ENCODE measurements around the gene C2CD4D. TPM values are rescaled to one million over a fixed set of nuclear protein-coding genes. Genes with fewer than 3 reads are reported as not detected.
A peak's percentile ranks its signal among the peaks of the same experiment; 100 is the strongest.

C2CD4D gene
- total RNA-seq, 1 donor from 2014 or later: 0.45 TPM

DNA sequence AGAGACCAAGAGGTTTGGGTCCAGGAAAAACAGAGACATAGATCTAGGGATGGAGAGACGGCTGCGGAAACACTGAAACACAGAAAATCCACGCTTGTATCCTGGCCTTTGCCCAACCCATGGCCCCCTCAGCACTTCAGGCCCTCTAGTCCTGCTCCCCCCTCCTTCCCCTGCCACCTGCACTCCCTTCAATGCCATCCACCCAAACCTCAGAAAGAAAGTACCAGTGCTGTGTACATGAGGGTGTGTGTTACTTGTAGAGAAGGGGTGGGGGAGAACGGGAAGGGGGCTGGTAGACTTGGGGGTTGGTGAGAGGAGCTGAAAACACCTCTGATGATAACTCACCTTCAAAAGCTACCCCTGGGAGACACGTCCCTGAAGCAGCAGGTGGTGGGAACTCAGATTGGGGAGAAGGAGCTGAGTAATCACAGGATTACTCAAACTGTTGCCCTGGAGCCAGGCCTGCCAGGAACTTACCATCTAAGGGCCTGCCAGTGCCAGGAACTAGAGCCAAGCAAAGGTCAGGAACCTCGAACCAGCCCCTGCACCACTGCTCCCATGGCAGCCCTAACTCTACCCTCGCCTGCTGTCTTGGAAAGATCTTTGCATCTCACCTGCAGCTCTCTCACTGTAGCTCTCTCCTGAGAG lies 19.5 kb downstream of the C2CD4D start:
- no peak for ATAC-seq
- intact Hi-C loops (cut with DNase I): no loop called here

DNA sequence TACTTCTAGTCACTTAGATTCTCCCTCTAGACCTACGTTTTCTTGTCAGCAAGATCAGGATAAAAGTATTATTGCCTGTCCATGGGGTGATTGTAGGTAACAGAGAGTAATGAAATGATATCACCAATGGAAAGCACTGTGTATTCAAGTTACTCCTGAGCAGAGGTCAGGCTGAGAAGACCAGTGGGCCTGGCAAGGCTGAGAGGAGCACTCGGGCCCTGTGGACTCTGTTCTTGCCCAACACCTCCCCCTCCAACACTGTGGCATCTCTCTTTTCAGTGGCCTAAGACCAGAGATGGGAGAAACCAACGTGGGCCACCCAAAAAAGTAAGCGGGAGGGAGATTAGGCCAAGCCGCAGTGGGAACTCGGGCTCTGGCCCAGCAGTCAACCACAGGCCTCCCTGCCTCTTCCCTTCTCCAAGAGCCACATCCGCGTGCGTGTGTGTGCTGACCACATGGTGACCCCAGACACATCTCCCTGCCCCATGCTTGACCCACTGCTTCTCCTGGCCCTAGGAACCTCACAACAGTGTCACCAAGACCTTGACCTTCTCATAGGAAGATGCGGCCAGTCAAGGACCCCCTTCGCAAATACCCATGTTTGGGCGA lies 20.3 kb downstream of the C2CD4D start:
- DNase-seq (ENCODE audit: low spot score): no peak
- no peak for ATAC-seq
- intact Hi-C loops (cut with DNase I): no loop called here

More for the DNA sequence above, 19.5 kb downstream of the C2CD4D start:
- DNase-seq (ENCODE audit: low spot score): no peak

- intact Hi-C loops (cut with DNase I): no loop called here
- no peak for ATAC-seq
- no peak for DNase-seq (ENCODE audit: low spot score)
Measured at GRCh38 chr1:151817353-151817730, 22.3 kb downstream of the C2CD4D start.

DNA sequence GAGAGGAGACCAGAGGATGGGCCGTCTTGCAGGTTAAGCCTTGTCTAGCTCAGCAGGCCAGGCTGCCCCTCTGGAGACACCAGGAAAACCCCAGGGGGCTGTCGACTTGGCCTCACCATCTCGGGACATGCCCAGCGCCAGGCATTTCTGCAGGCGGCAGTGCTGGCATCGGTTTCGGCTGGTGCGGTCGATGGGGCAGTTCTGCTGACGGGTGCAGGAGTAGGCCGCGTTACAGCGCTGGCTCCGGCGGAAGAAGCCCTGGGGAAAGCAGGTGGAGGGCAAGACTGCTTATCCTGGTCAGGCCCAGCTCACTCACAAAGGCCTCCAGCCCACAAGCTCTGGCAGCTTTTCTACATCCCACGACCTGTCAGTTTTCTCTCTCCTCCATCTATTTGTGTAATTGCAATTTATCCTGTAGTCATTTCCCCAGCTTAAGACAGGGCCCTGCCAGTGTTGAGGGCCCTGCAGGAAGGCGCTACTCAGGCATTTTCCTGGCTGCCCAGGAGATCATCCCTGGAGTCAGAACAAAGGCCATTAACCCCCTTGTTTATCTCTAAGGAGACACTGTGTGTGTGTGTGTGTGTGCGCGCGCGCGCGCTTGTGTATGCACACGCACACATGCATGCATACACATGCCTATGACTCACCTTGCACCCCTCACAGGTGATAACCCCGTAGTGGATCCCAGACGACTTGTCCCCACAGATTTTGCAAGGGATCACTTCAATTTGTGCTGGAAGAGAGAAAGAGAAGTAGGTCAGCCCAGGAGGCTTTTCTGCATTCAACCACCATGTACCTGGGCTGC lies 22.9 kb downstream of the C2CD4D start:
- ATAC-seq: no peak
- intact Hi-C loops (cut with DNase I): no loop called here
- DNase-seq (ENCODE audit: low spot score): no peak

GRCh38 chr1:151815716-151816327 lies 23.8 kb downstream of the C2CD4D start:
- no peak for ATAC-seq

GRCh38 chr1:151814971-151815545 lies 24.6 kb downstream of the C2CD4D start:
- ATAC-seq (no peak), DNase-seq (ENCODE audit: low spot score) (no peak)

More at GRCh38 chr1:151815716-151816327, 23.8 kb downstream of the C2CD4D start:
- intact Hi-C loops (cut with DNase I): no loop called here
- DNase-seq (ENCODE audit: low spot score): no peak

GRCh38 chr1:151814426-151814825 lies 25.2 kb downstream of the C2CD4D start:
- ATAC-seq: no peak
- intact Hi-C loops (cut with DNase I): no loop called here
- DNase-seq (ENCODE audit: low spot score): no peak

More at GRCh38 chr1:151814971-151815545, 24.6 kb downstream of the C2CD4D start:
- intact Hi-C loops (cut with DNase I): no loop called here

GRCh38 chr1:151813271-151813977 lies 26.2 kb downstream of the C2CD4D start:
- DNase-seq (ENCODE audit: low spot score): no peak
- intact Hi-C loops (cut with DNase I): no loop called here

DNA sequence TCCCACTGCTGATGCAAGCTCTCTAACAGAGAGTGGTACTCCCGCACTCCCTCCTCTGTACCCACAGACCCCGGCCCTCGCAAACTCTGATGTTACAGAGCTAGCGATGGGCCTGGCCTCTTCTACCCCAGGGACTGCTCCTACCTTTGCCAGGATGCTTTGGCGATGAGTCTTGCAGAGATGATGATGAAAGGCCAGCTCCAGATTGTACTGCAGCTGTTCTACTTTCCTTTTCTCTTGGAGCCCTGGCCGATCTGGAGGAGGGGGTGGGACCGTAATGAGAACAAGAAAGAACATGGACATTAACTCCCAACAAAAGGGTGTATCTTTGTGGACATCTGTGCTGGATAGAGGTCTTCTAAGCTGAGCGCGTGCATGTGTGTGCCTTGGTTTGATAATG lies 28.4 kb downstream of the C2CD4D start:
- DNase-seq (ENCODE audit: low spot score): no peak
- intact Hi-C loops (cut with DNase I): no loop called here

More at GRCh38 chr1:151813271-151813977, 26.2 kb downstream of the C2CD4D start:
- no peak for ATAC-seq

DNA sequence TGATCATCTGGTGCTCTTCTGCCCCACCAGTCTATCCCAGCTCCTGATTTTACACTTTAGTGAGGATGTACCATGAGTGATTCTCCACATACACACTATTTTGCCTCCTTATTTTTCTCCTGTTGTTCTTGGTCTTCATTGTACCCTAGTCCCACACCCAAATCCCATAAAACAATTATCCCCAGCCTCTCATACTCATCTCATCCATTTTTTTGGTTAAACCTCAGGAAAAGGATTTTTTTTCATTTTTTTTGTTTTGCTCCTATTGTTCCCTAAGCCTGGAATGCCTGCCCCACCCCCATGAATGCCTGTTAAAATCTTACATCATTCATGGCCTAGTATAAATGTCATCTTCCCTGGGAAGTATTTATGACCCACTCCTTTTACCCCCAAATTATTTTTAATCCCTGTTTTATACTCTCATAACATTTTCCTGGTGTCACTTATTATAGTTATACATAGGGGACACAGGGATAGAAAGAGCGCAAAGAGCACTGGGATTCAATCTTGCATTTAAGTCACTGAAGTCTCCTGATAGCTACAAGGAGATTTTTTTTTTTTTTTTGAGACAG lies 29.5 kb downstream of the C2CD4D start:
- ATAC-seq (no peak), DNase-seq (ENCODE audit: low spot score) (no peak)
- intact Hi-C loops (cut with DNase I): no loop called here

More for the DNA sequence above, 28.4 kb downstream of the C2CD4D start:
- no peak for ATAC-seq

DNA sequence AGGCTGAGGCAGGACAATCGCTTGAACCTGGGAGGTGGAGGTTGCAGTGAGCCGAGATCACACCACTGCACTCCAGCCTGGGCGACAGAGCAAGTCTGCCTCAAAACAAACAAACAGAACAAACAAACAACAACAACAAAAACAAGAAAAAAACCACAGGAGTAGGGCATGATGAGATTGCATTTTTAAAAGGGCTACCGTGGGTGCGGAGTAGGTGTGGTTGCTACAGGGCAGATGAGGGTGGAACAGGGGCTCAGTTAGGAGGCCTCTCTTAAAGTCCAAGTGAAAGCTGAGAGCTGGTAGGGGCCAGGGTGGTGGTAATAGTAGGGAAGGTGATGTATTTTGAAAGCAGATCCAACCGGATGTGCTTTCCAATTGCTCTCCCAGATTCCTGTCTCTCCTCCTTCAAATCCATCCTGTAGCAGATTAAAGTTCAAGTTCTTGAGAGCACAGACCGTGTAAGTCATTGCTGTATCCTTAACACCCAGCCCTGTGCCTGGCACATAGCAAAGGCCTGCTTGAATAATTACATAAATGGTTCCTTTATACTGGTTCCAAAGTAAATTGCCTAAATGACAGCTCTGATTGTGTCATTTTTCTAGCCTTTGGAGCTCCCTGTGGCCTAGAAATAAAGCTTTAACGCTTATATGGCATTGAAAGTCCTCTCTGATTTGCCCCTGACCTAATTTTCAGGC lies 30.2 kb downstream of the C2CD4D start:
- intact Hi-C loops (cut with DNase I): no loop called here
- ATAC-seq: no peak
- DNase-seq (ENCODE audit: low spot score): no peak

- DNase-seq (ENCODE audit: low spot score) (peak; percentile 28), ATAC-seq (no peak)
- intact Hi-C loops (cut with DNase I): no loop called here
Measured at GRCh38 chr1:151807766-151808165, 31.9 kb downstream of the C2CD4D start.

- intact Hi-C loops (cut with DNase I): no loop called here
- peak; percentile 45 for DNase-seq (ENCODE audit: low spot score)
- ATAC-seq: no peak
Measured at GRCh38 chr1:151807131-151807530, 32.5 kb downstream of the C2CD4D start.

DNA sequence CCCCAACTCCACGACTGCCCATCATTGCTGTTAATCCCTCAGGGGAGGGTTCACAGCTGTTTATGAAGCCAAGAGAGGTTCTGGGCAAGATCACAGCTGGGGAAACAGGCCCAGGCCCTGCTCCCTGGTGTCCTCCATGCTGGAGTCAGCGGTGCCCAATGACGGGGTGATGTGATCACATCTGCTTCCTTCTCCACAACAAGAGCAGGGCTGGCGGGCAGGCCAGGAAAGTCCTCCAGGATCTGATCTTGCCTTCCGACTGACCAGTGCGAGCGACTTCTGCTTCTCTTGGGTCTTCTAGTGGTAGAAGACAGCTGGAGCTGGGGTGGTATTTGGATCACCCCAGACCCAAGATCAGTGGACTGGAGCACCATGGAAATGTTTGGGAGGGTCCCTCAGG lies 33.5 kb downstream of the C2CD4D start:
- peak; percentile 45 for DNase-seq (ENCODE audit: low spot score)
- intact Hi-C loops (cut with DNase I): no loop called here
- ATAC-seq: no peak

DNA sequence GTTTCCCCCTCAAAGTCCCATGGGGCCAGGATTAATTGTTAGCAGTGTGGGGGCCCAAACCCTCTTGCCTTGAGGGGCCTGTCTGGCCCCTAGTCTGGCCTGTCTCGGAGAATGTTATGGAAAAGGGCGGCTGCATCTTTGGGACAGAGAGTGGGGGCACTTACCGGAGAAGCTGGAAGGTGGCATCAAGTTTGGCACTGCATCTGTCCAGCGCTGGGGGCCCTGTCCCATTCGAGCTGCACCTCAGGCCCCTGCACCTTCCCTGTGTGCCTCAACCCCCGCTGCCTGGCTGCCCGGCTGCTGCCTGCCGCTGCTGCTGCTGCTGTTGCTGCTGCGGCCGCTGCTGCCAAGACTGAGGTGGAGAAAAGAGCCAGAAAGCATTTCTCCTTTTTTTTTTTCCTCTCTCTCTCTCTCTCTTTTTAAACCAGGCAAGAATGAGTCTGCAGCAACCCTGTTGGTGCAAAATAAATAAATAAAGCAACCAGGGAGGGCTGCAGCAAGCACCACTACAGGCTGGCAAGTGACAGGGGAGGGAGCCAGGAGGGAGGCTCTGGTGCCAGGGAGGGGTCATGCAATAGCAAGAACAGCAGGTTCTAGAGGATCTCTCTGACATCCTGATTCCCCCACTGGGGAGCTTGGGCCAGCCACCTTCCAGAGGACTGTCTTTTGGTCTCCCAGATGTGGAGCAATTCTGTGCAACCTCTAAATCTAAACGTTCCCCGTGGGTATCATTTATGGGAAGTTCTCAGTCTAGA lies 34.4 kb downstream of the C2CD4D start, which contains the start of gene LINGO4:
Gene LINGO4 (minus strand): TSS at position 354 of the 755 bp plus-strand sequence. CDS start 2,715 bp downstream, outside the sequence.
- ATAC-seq (no peak), DNase-seq (ENCODE audit: low spot score) (peak; percentile 31)
- intact Hi-C loops (cut with DNase I): no loop called here

GRCh38 chr1:151803915-151804314 lies 35.7 kb downstream of the C2CD4D start:
- intact Hi-C loops (cut with DNase I): no loop called here
- DNase-seq (ENCODE audit: low spot score) (no peak), ATAC-seq (no peak)

GRCh38 chr1:151803164-151803563 lies 36.5 kb downstream of the C2CD4D start:
- no peak for ATAC-seq
- intact Hi-C loops (cut with DNase I): no loop called here
- peak; percentile 27 for DNase-seq (ENCODE audit: low spot score)

All from sciatic nerve (tissue), 2 donors.